Muscle of arm (tissue), 12 donors: Measurements from ENCODE around the gene PLCG2. TPM values are rescaled to one million over a fixed set of nuclear protein-coding genes. Genes with fewer than 3 reads are reported as not detected.
A peak's percentile ranks its signal among the peaks of the same experiment; 100 is the strongest.
"Not testable (repeated sequence)": the region's sequence is repeated elsewhere in the genome, so short reads cannot be mapped to it uniquely, and the experiment has no call there.

Source experiments
- DNase-seq: peaks from one replicate; pipeline ENCODE4 v3.0.0-alpha.2; 2013
- polyA plus RNA-seq, 12 donors: library from polyadenylated mRNA; unstranded; fragments of 120-200 nt; gene quantifications; one replicate each; pipeline ENCODE4 v1.2.1, GENCODE V29; 2013; ENCODE audit not compliant: insufficient read length in 12 of 12

PLCG2 gene
- polyA plus RNA-seq, 12 donors, result 5.2 to 11.9 (median 6.8) TPM; not detected in 2

GRCh38 chr16:81996664-81997509 is 217.8 kb downstream of the PLCG2 start:
- DNase-seq, result peak; percentile 61

GRCh38 chr16:81997738-81998137 is 218.6 kb downstream of the PLCG2 start:
- no peak for DNase-seq

- DNase-seq, result no peak
Measured at GRCh38 chr16:82002831-82003230, 223.7 kb downstream of the PLCG2 start.

- no peak for DNase-seq
Measured at GRCh38 chr16:82004601-82005000, 225.5 kb downstream of the PLCG2 start.

GRCh38 chr16:82005027-82005830 is 226.1 kb downstream of the PLCG2 start:
- no peak for DNase-seq

- DNase-seq, result no peak
Measured at GRCh38 chr16:82006036-82006435, 226.9 kb downstream of the PLCG2 start.

GRCh38 chr16:82007189-82007588 is 228.1 kb downstream of the PLCG2 start:
- DNase-seq, result no peak

GRCh38 chr16:82008957-82009592 is 230.0 kb downstream of the PLCG2 start:
- DNase-seq, result no peak

- not testable (repeated sequence) for DNase-seq
Measured at GRCh38 chr16:82009789-82010188, 230.7 kb downstream of the PLCG2 start.

GRCh38 chr16:82010649-82011048 is 231.6 kb downstream of the PLCG2 start:
- no peak for DNase-seq

- DNase-seq, result no peak
Measured at GRCh38 chr16:82011199-82011641, 232.1 kb downstream of the PLCG2 start, which contains the start of gene SDR42E1. SDR42E1 (minus strand) TSS chr16:82011470; CDS start chr16:82000858, 10,612 bp downstream.

Other genes with a start within 250 kb of the PLCG2 start
- gene SDR42E1, start 232.2 kb downstream of the PLCG2 start, polyA plus RNA-seq, result 1 to 10 TPM in 4 of 12 donors, under 1 TPM in 7, not detected in 1; 0.16 to 4.1 (median 0.67) TPM